Ammon's horn (tissue), 1 donor: ENCODE results near the gene DTX1.

Experiments
- DNase-seq: peaks from one replicate; pipeline ENCODE4 v3.0.0-alpha.2; 2016; ENCODE audit warnings: low spot score

The DTX1 gene

DNA sequence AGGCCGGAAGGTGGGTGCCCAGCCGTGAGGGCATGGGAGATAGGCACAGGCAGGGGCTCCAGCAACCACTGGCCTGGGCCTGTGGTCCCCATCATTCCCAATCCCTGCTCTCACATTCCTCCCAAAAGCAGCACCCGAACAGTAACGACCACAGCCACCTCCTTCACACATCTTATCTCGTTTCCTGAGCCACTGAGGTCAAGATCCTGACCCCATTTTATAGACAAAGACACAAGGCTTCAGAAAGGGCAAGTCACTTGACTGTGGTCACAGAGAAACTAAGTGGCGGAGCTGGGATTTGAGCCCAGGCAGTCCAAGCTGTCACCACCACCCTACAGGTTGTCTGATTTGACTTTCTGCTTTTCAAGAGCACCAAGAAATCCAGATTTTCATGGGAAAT is 38.9 kb downstream of the DTX1 start:
- DNase-seq: no peak

DNA sequence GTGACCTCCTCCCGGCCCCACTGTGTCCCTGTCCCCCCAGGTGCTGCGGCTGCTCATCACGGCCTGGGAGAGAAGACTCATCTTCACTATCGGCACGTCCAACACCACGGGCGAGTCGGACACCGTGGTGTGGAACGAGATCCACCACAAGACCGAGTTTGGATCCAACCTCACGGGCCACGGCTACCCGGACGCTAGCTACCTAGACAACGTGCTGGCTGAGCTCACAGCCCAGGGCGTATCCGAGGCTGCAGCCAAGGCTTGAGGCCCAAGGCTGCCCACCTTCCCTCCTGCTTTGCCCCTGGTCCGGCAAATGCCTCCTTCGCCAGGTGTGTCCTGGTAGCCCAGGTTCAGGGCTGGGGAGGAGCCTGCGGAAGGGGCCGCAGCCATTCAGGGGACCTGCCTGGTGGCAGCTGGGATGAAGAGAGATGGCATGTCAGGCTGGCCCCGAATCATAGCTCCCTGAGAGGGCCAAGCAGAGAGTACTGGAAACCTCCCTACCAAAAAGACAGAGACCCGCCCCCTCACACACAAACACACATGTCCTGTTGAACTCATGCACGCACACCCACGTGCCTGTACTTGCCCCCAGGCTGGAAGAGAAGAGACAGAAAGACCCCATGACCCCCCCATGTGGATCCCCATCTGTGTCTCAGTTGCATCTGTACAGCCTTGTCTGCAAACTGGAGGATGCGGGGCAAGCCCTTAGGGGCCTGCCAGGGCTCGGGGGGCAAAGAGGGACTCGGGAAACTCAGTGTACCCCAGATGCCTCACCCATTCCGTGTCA is 40.3 kb downstream of the DTX1 start:
- DNase-seq: no peak

DNA sequence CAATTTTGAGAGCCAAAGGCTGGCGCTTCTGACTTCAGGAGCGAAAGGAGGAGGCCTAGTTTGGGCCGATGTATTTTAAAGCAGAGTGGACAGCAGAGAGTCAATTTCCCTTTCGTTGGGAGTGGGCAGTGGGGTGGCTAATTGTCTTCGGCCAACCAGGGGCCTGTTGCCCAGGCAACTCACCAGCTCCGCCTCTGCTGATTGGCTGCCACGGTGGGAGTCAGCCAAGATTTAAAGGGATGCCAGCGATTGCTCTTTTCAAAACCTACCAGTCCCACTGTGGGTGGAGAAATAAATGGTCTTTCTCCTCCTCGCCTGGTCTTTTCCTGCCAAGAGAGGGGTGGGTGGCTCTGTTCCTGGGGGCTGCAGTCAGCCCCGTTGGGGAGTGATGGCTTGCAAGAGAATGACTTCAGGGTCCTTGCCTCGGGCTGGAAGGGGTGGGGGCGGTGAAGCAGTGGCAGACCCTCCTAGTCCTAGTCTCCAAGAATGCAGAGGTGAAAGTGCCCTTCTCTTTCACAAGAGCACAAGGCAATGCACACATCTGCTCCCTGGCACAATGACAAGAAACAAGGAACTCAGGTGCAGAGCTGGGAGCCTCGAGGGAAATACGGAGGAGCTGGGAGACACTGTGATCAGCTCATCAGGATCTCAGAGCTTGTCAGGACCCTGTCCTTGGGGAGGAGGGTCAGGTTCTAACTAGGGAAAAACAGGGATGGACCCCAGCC is 41.3 kb downstream of the DTX1 start:
- DNase-seq: peak; percentile 94

GRCh38 chr12:113098441-113099028 is 42.0 kb downstream of the DTX1 start:
- DNase-seq: peak; percentile 85

DNA sequence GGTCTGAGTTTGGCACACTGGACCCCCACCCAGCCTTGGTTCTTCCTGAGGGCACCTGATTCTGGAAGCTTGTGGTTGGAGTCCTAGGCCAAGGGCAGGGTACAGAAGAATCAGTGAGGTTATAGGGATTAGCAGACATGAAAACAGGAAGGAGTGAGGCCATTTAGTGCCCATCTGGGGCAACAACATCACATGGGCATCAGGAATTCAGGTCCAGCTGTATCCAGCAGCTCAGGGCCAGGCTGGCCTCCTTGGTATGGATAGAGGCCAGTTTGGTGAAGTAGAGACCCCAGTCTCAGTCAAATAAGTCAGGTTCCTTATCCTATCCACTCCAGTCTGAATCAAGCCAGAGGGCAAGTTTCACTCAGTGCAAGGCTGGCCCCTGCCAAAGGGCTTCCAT is 42.8 kb downstream of the DTX1 start:
- no peak for DNase-seq

DNA sequence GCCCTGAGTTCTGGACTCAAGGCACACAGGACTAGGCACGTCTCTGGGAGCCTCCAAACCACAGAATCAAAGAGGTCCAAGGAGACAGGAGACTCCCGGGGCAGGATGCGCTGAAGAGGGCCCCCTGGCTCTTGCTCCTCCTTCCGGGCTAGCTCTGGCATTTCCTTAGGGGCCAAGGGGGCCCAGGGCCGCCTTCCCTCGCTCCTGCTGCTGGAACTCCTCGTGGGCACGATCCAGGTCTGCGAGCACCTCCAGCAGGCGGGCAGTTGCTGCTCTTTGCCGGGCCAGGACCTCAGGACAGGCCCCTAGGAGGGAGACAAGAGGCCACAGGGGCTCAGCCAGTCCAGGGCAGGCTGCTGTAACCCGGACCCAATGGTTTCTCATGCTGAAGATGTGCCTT is 43.2 kb downstream of the DTX1 start:
- DNase-seq: no peak

- no peak for DNase-seq
Observed at GRCh38 chr12:113101751-113102150, 45.2 kb downstream of the DTX1 start.

DNA sequence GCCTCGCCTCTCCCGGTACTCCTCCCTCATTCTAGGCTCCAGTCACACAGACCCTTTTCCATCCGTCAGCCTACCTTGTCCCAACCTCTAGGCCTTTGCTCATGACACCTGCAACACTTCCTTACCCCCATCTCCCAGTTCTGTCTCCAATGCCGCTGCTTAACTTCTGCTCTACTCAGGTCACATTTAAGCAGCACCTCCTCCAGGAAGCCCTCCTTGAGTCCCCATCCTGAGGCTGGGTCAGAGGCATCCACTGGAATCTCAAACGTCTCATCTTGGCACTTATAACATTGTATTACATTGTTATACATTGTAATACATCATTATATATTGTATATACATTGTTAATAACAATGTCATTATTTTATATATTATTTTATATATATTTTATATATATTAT is 46.3 kb downstream of the DTX1 start:
- no peak for DNase-seq

GRCh38 chr12:113103756-113104450 is 47.4 kb downstream of the DTX1 start:
- DNase-seq: no peak

- no peak for DNase-seq
Observed at GRCh38 chr12:113104953-113105510, 48.5 kb downstream of the DTX1 start.

DNA sequence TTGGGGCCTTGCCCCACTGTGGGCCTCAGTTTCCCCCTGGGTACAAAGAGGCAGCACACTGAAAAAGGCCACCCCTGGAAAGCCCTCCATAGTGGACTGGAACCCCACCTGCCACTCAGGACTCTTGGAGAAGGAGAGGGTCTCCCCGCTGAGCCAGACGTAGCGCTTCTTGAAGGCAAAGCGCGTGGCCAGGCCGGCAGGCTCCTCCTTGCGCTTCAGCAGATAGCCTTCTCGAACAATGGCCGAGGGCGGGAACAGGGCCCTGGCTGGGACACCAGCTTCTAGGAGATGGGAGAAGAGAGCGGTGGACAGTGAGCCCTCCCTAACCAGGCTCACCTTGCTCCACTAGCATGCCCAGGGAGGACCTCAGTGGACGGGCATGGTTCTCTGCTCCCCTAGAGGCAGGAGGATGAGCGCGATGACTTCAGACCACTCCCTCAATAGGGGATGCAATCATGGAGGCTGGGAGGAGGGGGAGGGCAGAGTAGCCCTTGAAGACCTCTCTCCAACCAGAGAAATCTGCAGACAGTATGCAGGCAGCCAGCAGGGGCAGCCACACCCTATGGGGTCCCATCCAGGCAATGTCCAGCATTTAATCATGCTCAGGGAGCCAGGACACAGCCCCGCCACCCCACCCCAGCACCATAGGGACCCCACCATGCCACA is 49.2 kb downstream of the DTX1 start:
- no peak for DNase-seq

- DNase-seq: no peak
Observed at GRCh38 chr12:113106361-113106760, 49.8 kb downstream of the DTX1 start.

DNA sequence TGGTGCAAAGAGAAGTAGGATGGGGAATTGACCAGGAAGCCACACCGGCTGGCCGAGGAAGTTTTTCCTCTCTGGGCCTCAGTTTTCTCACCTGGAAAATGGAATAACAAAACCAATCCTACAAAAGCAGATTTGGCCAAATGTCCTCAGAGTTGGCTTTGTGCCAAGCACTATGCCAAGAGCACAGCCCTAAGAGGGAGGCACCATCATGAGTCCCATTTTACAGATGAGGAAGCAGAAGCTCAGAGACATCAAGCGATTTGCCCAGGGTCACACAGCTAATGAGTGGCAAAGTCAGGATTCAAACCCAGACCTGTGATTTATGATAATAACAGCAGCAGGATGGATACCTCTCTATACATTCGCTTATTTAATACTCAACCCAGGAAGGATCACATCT is 51.8 kb downstream of the DTX1 start:
- no peak for DNase-seq

DNA sequence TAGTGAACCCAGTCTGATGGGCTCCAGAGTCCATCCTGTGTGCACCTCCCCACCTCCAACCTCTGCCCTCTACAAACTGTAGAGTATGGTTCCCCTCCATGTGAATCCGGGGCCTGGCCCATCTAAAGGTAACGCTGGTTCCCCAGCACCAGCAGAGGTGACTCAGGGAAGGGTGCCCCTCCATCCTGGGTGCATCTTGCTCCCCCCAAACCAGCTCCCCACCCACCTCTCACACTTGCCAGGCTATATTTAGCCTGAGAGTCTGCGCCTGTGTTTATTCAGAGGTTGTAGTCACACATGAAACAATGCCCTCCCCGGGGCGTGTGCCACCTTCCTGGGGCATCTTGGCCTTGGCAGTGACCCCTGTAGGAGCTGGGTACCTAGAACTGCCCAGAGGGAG is 52.8 kb downstream of the DTX1 start:
- DNase-seq: no peak

DNA sequence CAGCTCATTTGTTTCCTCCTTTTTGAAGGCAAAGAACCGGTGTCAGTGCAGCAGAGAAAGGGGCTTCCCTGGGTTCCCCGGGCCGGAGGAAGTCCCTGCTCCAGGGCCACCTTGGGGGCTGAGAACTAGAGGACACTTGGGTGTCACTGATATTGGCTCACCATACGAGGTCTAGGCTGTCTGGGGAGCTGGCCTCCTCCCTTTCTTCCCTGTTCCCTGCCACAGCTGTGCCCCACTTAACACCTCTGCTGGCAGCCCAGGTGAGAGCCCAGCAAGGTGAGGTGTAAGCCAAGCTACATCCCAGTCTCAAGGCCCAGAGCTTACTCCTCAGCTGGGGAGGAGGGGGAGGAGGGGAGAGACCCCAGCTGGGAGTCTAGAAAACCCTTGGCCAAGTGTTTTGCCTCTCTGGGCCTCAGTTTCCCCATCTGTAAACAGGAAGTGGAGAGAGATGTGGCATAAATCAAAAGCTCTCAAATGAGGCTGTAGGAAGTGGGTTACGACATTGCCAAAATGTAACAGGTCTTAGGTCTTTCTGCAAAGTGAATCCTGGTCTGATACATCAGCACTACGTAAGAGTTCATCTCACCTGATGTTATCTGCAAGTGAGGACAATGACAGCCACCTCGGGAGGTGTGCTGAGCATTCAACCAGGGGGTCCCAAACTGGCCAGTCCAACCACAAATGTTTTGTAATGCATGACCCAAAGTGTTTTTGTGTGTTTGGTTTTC is 53.5 kb downstream of the DTX1 start:
- no peak for DNase-seq

DNA sequence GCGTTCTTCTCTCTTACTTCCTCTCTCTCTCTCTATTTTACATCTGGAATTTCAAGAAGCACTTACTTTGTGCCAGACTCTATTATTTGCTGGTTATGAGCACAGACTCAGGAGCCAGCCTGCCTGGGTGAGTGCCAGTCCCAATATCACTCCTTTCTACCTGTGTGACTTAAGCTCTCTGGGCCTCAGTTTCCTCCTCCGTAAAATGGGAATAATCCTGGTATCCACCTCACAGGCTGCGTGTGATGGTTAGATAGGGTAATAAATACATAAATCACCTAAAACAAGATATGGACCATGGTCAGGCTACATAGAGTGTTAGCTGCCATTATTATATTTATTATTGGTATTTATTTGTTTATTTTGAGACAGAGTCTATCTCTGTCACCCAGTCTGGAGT is 54.7 kb downstream of the DTX1 start:
- DNase-seq: no peak

DNA sequence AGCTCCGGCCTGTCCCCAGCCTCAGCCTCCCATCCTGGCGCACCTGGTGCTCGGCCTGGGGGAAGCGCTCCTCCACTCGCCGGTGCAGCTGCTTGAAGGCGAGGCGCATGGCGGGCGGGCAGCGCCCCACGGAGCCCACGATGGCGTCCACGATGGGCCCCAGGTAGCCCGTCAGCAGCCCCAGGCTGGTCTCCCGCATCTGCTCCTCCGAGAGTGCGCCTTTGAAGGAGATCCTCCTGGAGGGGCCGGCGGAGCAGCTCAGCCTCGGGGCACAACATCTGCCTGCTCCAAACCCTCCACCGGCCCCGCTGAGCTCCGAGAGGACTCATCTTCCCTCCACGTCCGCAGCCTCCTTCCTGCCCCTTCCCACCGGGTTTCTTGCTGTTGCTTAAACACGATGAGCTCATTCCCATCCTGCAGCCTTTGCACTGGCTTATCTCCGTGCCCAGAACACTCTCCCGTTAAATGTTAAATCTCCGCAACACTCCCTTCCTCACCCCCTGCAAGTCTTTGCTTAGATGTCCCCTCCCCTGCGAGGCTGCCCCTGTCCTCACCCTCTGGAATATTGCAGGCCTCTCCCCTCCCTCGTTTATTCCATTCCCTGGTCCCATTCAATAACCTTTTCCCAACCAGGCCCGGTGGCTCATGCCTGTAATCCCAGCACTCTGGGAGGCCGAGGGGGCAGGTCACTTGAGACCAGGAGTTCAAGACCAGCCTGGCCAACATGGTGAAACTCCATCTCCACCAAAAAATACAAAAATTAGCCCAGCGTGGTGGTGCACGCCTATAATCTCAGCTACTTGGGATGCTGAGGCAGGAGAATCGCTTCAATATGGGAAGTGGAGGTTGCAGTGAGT is 55.7 kb downstream of the DTX1 start:
- DNase-seq: no peak

DNA sequence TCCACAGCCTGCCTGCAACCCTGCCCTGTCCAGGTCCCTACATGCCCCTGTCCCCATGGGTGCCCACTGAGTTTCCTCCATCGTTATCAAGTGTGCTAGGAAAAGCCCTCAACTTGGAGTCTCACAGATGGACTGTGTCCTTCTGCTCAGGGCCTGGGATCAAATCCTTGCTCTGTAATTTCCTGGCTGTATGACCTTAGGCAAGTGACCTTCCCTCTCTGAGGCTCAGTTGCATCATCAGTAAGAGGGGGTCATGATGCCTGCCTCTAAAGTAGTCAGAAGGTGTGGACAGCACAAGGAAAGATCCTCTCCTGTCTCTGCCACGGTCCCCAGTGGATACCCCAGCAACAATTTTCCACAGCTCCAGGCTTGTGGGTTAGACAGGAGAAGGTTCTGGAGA is 56.9 kb downstream of the DTX1 start:
- no peak for DNase-seq

- no peak for DNase-seq
Observed at GRCh38 chr12:113114447-113115178, 58.1 kb downstream of the DTX1 start.
